NCI-H2196 treated with DMSO at 0.1 percent for 48 hours (cell line): ENCODE data around the gene CHMP4B.

Experiments used
- DNase-seq: peaks from one replicate; lab custom pipeline; 2025; ENCODE audit not compliant: unreplicated experiment; lab: John Stamatoyannopoulos, UW

CHMP4B gene

GRCh38 chr20:33859751-33860150, 48.6 kb downstream of the CHMP4B start:
- no peak for DNase-seq

GRCh38 chr20:33861458-33861857, 50.3 kb downstream of the CHMP4B start:
- DNase-seq, result no peak

GRCh38 chr20:33862709-33863403, 51.7 kb downstream of the CHMP4B start:
- DNase-seq, result no peak

DNA sequence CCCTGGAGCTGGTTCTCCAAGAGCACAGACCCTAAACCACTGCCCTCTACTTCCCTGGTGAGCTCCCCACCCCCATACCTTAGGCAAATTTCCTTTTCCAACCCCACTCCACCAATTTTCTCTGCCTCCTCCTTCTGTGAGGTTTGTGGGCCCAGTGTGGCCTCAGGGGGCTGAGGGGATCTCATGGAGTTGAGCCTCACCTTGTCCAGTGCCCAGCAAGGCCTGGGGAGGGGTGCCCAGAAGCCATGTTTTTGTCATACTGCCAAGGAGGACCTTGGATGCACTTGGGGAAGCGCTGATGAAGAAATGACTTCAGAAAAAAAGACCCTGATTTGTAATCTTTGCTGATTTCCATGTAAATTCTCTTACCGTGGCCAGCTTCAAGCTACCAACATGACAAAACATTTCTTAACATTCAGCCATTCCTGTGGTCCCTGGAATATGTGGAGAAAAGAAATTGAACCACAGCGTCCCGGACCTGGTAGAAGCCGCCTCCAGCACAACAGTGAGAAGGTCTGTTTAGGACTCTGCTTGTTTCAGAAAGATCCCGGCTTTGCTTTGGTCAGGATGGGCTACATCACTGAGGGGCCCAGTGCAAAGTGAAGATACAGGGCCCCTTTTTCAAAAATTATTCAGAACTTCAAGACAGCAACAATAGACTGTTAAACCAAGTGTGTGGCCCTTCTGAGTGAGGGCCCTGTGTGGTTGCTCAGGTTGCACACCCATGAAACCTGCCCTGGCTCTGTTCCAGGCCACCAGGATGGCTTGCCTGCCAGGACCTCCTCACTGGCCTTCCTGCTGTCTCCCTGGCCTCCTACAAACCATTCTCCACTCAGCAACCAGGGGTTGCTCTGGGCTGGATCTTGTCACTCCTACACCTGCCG, 52.5 kb downstream of the CHMP4B start:
- no peak for DNase-seq

- no peak for DNase-seq
Measured at GRCh38 chr20:33864324-33864963, 53.3 kb downstream of the CHMP4B start.

DNA sequence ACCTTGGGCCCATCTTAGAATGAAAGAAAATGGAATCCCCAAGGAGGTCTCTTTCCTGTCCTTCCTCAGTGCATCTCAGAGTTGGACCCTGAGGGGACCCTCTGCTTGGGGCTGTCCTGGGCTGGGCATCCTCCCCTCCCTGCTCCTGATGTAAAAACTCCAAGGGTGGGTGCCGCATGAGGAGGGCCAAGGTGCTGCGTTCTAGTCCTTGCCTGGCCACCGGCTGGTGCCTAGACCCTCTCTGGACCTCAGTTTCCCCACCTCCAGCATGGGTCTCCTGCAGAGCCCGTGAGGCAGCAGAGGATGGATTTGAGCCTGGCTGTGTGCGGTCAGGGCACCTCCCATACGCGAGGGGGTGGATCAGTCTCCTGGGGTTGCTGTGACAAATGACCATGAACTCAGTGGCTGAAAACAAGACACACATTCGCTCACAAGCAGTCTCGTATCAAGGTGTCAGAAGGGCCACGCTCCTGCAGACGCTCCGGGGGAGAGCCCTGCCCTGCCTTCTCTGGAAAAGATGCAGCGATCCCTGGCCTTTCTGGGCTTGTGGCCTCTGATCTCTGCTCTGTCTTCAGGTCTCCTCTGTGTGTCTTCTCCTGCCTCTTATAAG, 54.7 kb downstream of the CHMP4B start:
- DNase-seq, result no peak

- no peak for DNase-seq
Measured at GRCh38 chr20:33866398-33867100, 55.4 kb downstream of the CHMP4B start.

DNA sequence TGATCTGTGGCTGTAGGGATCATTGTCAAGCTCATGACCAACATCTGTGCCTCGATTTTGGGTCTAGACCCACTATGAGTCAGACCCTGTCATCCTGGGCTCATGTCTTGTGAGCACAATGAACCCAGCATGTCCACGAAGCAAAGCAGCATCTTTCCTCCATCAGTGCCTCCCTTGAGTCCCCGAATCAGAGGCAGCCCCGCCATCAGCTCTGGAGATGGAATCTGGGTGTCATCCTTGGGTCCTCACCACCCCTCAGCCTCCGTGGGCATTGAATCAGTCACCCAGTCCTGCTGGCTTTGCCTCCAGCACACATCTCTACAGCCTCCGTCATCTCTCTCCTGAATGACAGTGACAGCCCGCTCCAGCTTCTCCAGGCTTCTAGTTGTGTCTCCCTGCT, 56.9 kb downstream of the CHMP4B start:
- no peak for DNase-seq

DNA sequence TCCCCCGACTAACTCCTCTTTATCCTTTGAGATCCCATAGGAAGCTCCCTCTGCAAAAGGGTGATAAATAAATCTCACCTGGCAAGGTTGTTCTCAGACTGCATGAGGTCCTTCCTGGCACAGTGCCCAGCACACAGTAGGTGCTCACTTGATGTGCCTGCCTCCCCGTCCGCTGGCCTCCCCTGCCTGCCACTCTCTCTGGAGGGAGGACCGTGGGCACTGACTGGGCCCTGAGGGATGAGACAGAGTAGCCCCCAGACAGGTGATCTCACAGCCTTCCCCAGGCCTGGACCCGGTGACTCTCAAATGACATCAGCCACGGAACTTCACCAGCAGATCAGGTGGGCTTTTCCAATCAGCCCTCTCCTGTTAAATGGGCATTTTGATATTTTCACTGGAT, 57.4 kb downstream of the CHMP4B start:
- no peak for DNase-seq

GRCh38 chr20:33869283-33869682, 58.1 kb downstream of the CHMP4B start:
- DNase-seq, result no peak

DNA sequence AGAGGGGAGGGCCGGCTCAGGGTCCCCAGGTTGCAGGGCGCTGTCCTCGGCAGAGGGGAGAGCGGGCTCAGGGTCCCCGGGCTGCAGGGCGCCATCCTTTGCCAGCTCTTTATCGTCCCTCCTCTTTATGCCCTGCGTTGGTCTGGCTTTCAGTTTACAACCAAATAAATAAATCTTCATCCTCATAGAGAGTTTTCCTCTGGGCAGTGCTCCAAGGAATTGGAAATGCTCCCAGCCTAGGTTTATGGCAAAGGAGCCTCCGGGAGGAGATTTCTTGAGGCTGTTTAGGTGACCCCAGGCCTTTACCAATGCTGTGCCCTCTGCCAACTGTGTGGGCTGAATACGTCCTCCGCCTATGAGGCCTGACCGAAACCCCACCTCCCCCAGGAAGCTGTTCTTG, 60.2 kb downstream of the CHMP4B start:
- no peak for DNase-seq

DNA sequence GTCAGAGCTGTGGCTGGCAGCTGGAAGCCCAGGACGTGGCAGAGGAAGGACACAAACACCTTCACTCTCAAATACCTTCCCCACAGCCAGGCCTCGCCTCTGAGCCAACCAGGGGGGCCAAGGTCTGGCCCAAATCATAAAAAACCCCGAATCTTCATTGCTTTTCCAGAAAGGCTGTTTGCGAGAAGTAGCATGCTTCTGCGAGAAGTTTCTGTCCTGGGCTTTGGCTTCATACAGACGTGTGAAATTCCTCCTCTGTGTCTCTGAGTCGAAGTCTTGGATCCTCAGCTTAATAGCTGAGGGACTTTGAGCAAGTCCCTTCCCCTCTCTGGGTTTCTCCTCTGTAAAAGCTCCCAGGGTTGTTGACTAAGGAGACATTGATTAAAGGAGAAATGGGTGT, 63.0 kb downstream of the CHMP4B start:
- DNase-seq, result no peak

DNA sequence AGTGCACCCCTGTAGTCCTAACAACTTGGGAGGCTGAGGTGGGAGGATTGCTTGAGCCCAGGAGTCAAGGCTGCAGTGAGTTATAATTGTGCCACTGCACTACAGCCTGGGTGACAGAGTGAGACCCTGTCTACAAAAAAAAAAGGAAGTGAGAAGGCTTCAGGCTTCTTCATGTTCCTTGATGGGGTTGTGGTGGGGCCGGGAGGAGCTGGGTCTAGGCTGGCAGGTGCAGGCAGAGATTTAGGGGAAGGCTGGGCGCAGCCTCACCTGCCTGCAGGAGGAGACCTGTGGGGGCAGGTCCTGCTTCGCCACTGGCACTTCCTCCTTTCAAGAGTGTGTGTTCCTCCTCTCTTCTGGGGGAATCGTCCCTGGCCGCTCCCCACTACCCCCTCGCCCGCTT, 63.9 kb downstream of the CHMP4B start:
- DNase-seq, result no peak

GRCh38 chr20:33875534-33876026, 64.4 kb downstream of the CHMP4B start:
- DNase-seq, result no peak

DNA sequence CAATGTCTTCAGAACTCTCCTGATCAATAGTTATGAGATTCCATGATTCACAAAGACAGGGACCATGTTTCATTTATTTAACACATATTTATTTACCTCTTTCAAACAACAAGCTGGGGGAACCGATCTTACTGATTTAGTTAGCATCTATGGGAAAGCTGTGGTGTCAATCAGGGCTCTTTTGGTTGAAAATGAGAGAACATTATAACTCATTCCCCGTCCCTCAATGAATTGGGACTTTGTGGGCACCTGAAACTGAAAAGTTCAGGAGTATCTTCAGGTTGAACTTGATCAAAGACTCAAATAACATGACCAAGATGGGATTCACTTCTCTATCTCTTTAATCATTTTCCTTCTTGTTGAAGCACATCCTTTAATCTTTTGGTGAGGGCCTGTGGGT, 67.4 kb downstream of the CHMP4B start:
- DNase-seq, result no peak

DNA sequence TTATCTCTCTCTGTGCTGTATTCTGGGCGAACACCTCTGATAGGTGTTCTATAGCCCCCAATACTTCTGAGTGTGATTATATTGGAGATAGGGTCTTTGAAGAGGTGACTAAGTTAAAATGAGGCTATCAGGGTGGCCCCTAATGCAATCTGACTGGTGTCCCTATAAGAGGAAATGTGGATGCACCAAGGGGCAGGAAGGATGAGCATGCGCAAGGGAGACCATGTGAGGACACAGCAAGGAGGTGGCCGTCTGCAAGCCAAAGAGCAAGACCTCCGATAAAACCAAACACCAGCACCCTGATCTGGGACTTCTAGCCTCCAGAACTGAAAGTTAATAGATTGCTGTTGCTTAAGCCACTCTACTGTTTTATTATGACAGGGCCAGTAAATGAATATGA, 69.2 kb downstream of the CHMP4B start:
- no peak for DNase-seq

- no peak for DNase-seq
Measured at GRCh38 chr20:33881989-33882388, 70.8 kb downstream of the CHMP4B start.

DNA sequence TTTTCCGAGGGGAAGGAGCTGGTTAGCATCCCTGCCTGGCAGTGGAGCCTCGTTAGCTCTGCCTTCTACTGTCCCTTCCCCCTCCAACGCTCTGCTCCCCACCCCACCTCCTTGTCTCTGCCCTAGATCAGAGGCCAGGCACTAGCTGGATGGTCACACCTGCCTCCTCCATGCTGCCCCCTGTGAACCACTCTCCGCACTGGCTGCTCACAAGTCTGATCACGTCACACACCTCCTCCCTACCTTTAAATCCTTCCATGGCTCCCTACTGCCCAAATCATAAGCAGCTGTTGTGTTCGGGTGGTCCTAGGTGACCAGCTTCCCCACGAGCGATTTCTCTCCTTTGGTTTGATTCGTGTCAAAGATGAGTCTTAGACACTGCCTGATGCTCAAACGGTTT, 71.3 kb downstream of the CHMP4B start:
- DNase-seq, result no peak

- no peak for DNase-seq
Measured at GRCh38 chr20:33883164-33883563, 72.0 kb downstream of the CHMP4B start.

- no peak for DNase-seq
Measured at GRCh38 chr20:33884633-33885032, 73.5 kb downstream of the CHMP4B start.

DNA sequence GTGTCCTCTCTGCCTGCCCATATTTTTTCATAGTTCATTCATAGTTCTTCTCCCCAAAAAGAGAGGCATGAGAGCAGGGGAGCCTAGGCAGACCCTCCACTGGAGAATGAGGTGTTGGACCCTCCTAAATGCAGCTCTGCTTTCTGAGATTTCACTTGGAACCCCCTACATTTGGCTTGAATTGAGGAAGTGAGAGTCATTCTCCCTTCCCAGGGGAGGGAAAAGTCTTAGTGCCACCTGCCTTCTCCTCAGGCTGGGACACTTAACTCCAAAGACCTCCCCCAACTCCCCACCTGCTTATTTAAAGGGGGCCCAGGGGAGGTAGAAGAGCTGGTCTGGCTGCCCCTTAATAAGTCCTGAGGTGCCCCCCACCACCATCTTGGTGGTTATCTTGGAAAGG, 78.2 kb downstream of the CHMP4B start:
- DNase-seq, result no peak
